SJCRH30 (cell line): ENCODE measurements around the gene SRMS. TPM values are rescaled to one million over a fixed set of nuclear protein-coding genes. Genes with fewer than 3 reads are reported as not detected.

Experiments used
- total RNA-seq: library from RNA; depleted of rRNA; stranded (reverse); fragments of >200 nt; shearing (Covaris generic); gene quantifications from 2 replicates; pipeline ENCODE4 v1.2.3, GENCODE V29; 2014; rRNA removed

Gene SRMS
- total RNA-seq, 1 experiment from 2014 or later = not detected

Other genes with a start within 250 kb of the SRMS start
- 0.06 TPM in 1 of 2 replicates, not detected in the other for gene CHRNA4, start 186.4 kb downstream of the SRMS start, total RNA-seq
- not detected in 2 replicates for gene KCNQ2, start 75.1 kb downstream of the SRMS start, total RNA-seq
- gene EEF1A2, start 48.7 kb downstream of the SRMS start, total RNA-seq = 0.76 and 1.4 TPM in 2 replicates
- gene PPDPF, start 27.0 kb downstream of the SRMS start, total RNA-seq = 149 and 171 TPM in 2 replicates
- gene PTK6, start 10.4 kb downstream of the SRMS start, total RNA-seq = 1.4 TPM in 2 replicates
- gene FNDC11, start 6.4 kb upstream of the SRMS start, total RNA-seq = 0.02 and 0.20 TPM in 2 replicates
- gene HELZ2, start 26.5 kb upstream of the SRMS start, total RNA-seq = 4.6 and 5.7 TPM in 2 replicates
- 19.5 and 20.2 TPM in 2 replicates for gene GMEB2, start 79.4 kb upstream of the SRMS start, total RNA-seq
- gene STMN3, start 105.7 kb upstream of the SRMS start, total RNA-seq = 36.6 and 38.0 TPM in 2 replicates
- gene RTEL1, start 110.6 kb upstream of the SRMS start, total RNA-seq = 16.7 and 25.6 TPM in 2 replicates
- 1.3 and 1.7 TPM in 2 replicates for gene TNFRSF6B, start 148.9 kb upstream of the SRMS start, total RNA-seq
- 39.3 and 44.5 TPM in 2 replicates for gene ARFRP1, start 160.2 kb upstream of the SRMS start, total RNA-seq
- gene ZGPAT, start 160.3 kb upstream of the SRMS start, total RNA-seq = 24.9 and 26.2 TPM in 2 replicates
- gene LIME1, start 188.9 kb upstream of the SRMS start, total RNA-seq = 4.5 and 10.0 TPM in 2 replicates
- 52.8 and 64.7 TPM in 2 replicates for gene SLC2A4RG, start 192.0 kb upstream of the SRMS start, total RNA-seq